DOHH2 (cell line): Measurements from ENCODE around the gene PNPO.

Experiments used
- CTCF ChIP-seq: fragments of 200-600 bp; sonication (generic); IDR thresholded peaks from one replicate; pipeline ENCODE4 v1.5.1; 2014; ENCODE audit warnings: antibody characterized with exemption, mild to moderate bottlenecking, low read depth, low read length; ENCODE audit not compliant: poor library complexity, severe bottlenecking
- EZH2phosphoT487 ChIP-seq: fragments of 200-600 bp; sonication (generic); IDR thresholded peaks from 2 replicates; pipeline ENCODE4 v1.6.1; 2017; ENCODE audit warnings: borderline replicate concordance, mild to moderate bottlenecking, antibody characterized with exemption, low read length, moderate library complexity, mixed read lengths

- TF ChIP-seq CTCF (peak; percentile 88), EZH2phosphoT487 (no peak)
Observed at GRCh38 chr17:47970725-47971499, 29.5 kb downstream of the PNPO start, which contains the start of gene CDK5RAP3.
